ENCODE measurements around the gene TMEM126A.
"Not testable (repeated sequence)": the region's sequence is repeated elsewhere in the genome, so short reads cannot be mapped to it uniquely, and the experiment has no call there.

DNA sequence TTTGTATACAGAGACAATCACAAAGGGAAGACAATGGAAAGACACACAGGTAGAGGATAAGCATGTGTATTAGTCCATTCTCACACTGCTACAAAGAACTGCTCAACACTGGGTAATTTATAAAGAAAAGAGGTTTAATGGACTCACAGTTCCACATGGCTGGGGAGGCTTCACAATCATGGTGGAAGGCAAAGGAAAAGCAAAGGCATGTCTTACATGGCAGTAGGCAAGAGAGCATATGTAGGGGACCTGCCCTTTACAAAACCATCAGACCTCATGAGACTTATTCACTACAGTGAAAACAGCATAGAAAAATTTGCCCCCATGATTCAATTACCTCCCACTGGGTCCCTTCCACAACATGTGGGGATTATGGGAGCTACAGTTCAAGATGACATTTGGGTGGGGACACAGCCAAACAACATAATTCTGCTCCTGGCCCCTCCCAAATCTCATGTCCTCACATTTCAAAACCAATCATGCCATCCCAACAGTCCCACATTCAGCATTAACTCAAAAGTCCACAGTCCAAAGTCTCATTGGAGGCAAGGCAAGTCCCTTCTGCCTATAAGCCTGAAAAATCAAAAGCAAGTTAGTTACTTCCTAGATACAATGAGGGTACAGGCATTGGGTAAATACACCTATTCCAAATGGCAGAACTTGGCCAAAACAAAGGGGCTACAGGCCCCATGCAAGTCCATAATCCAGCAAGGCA lies 23.3 kb downstream of the TMEM126A start:
- TF ChIP-seq, protein P1, sequence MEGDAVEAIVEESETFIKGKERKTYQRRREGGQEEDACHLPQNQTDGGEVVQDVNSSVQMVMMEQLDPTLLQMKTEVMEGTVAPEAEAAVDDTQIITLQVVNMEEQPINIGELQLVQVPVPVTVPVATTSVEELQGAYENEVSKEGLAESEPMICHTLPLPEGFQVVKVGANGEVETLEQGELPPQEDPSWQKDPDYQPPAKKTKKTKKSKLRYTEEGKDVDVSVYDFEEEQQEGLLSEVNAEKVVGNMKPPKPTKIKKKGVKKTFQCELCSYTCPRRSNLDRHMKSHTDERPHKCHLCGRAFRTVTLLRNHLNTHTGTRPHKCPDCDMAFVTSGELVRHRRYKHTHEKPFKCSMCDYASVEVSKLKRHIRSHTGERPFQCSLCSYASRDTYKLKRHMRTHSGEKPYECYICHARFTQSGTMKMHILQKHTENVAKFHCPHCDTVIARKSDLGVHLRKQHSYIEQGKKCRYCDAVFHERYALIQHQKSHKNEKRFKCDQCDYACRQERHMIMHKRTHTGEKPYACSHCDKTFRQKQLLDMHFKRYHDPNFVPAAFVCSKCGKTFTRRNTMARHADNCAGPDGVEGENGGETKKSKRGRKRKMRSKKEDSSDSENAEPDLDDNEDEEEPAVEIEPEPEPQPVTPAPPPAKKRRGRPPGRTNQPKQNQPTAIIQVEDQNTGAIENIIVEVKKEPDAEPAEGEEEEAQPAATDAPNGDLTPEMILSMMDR (IDR thresholded peaks at IDR 0.05; ENCODE audit: low read depth, low read length, missing input control): not testable (repeated sequence)
- not testable (repeated sequence) for TF ChIP-seq FOXA2, RAD21, NR2F2, RXRA, JUND (IDR thresholded peaks at IDR 0.05)
- TF ChIP-seq, protein P2, sequence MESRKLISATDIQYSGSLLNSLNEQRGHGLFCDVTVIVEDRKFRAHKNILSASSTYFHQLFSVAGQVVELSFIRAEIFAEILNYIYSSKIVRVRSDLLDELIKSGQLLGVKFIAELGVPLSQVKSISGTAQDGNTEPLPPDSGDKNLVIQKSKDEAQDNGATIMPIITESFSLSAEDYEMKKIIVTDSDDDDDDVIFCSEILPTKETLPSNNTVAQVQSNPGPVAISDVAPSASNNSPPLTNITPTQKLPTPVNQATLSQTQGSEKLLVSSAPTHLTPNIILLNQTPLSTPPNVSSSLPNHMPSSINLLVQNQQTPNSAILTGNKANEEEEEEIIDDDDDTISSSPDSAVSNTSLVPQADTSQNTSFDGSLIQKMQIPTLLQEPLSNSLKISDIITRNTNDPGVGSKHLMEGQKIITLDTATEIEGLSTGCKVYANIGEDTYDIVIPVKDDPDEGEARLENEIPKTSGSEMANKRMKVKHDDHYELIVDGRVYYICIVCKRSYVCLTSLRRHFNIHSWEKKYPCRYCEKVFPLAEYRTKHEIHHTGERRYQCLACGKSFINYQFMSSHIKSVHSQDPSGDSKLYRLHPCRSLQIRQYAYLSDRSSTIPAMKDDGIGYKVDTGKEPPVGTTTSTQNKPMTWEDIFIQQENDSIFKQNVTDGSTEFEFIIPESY (IDR thresholded peaks at IDR 0.05): peak; percentile 20
- TF ChIP-seq HNF4A (conservative IDR thresholded peaks at IDR 0.05) (peak; percentile 90 to 96), HNF4G (IDR thresholded peaks at IDR 0.05) (peak; percentile 85), SP1 (IDR thresholded peaks at IDR 0.05) (peak; percentile 89)
- TF ChIP-seq, protein P3, sequence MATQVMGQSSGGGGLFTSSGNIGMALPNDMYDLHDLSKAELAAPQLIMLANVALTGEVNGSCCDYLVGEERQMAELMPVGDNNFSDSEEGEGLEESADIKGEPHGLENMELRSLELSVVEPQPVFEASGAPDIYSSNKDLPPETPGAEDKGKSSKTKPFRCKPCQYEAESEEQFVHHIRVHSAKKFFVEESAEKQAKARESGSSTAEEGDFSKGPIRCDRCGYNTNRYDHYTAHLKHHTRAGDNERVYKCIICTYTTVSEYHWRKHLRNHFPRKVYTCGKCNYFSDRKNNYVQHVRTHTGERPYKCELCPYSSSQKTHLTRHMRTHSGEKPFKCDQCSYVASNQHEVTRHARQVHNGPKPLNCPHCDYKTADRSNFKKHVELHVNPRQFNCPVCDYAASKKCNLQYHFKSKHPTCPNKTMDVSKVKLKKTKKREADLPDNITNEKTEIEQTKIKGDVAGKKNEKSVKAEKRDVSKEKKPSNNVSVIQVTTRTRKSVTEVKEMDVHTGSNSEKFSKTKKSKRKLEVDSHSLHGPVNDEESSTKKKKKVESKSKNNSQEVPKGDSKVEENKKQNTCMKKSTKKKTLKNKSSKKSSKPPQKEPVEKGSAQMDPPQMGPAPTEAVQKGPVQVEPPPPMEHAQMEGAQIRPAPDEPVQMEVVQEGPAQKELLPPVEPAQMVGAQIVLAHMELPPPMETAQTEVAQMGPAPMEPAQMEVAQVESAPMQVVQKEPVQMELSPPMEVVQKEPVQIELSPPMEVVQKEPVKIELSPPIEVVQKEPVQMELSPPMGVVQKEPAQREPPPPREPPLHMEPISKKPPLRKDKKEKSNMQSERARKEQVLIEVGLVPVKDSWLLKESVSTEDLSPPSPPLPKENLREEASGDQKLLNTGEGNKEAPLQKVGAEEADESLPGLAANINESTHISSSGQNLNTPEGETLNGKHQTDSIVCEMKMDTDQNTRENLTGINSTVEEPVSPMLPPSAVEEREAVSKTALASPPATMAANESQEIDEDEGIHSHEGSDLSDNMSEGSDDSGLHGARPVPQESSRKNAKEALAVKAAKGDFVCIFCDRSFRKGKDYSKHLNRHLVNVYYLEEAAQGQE (IDR thresholded peaks at IDR 0.05): not testable (repeated sequence)
- TF ChIP-seq, protein P4, sequence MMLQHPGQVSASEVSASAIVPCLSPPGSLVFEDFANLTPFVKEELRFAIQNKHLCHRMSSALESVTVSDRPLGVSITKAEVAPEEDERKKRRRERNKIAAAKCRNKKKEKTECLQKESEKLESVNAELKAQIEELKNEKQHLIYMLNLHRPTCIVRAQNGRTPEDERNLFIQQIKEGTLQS (IDR thresholded peaks at IDR 0.05): not testable (repeated sequence)
- TF ChIP-seq, protein P5, sequence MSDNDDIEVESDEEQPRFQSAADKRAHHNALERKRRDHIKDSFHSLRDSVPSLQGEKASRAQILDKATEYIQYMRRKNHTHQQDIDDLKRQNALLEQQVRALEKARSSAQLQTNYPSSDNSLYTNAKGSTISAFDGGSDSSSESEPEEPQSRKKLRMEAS (IDR thresholded peaks at IDR 0.05): not testable (repeated sequence)

Data from liver (tissue), 3 donors.